Measurements from ENCODE around the gene MYF6. TPM values are rescaled to one million over a fixed set of nuclear protein-coding genes. Genes with fewer than 3 reads are reported as not detected.

MYF6 gene
- total and polyA plus RNA-seq, 2 of the 13 experiments (the other 11 are each of a cell fraction or from before 2014, with no cell fraction given) = not detected

DNA sequence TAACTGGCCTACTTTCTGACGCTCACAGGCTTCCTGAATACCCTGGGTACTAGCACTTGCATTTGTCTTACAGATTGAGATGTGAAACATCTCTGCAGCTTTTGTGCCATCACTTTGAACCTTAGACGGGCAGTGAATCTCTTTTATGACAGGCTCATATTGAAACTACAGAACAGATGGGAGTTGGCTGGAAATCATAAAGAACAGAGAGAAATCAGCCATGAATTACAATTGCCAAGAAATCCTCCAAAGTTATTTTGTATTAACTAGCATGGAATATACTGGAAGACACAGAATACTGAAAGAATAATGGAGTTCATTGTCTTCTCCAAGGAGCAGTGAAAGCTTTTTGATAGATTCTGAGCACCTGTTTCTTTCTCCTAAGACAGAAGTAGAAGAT is 42.0 kb downstream of the MYF6 start (continued):
- TF ChIP-seq ZNF230 (CRISPR knock-in tag; IDR thresholded peaks at IDR 0.05) (no peak), MEIS2 (CRISPR knock-in tag; IDR thresholded peaks at IDR 0.05) (no peak), SP1 (IDR thresholded peaks at IDR 0.05) (no peak), SP1 (CRISPR knock-in tag; IDR thresholded peaks at IDR 0.05) (no peak), POGZ (CRISPR knock-in tag; IDR thresholded peaks at IDR 0.05) (no peak), JUND (CRISPR knock-in tag; IDR thresholded peaks at IDR 0.05) (no peak), ZNF674 (CRISPR knock-in tag; IDR thresholded peaks at IDR 0.05; ENCODE audit: low read depth) (no peak)

DNA sequence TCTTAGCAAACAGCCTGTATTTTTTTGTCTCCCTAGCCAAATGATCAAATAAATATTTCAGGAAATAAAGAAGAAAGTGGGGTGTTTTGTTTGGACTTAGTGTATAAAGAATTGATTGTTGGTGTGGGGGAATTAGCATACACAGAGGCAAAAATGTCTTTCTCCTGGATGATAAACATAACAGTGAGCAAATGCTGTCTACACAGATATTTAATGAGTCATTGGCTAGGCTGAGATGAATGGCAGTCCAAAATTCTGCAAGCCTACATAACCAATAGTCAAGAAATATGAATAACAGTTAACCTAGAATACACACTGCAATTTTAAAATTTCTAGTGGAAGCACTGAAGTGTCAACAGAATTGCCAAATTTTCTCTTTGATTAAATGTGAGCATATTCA is 45.0 kb downstream of the MYF6 start:
- no peaks in the 10 kb centered on the region for H3K79me2 ChIP-seq (ENCODE audit: insufficient read depth, low read length)
- H3K27ac ChIP-seq (ENCODE audit: extremely low read length, insufficient read depth, low read length) = no peak overlapping the region
- in situ Hi-C loops (cut with HindIII; ENCODE audit: extremely low pct_ligation_motif_present, low pct_unique_long_range_greater_than_20kb) = no loop called here
- no peaks in the 10 kb centered on the region for H3K4me1 ChIP-seq (ENCODE audit: insufficient read depth, low read length)
- CTCF ChIA-PET (ENCODE audit: low intra/inter-chr PET ratio, low total read pairs) = no interaction called here
- no peak for DNase-seq (ENCODE audit: low spot score)
- intact Hi-C loops (cut with micrococcal nuclease; ENCODE audit: unreplicated experiment) = no loop called here
- H3K9ac ChIP-seq (ENCODE audit: insufficient read depth, low read depth, low read length) = no peak overlapping the region
- TF ChIP-seq, protein P1, sequence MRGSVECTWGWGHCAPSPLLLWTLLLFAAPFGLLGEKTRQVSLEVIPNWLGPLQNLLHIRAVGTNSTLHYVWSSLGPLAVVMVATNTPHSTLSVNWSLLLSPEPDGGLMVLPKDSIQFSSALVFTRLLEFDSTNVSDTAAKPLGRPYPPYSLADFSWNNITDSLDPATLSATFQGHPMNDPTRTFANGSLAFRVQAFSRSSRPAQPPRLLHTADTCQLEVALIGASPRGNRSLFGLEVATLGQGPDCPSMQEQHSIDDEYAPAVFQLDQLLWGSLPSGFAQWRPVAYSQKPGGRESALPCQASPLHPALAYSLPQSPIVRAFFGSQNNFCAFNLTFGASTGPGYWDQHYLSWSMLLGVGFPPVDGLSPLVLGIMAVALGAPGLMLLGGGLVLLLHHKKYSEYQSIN (CRISPR knock-in tag; IDR thresholded peaks at IDR 0.05; ENCODE audit: borderline replicate concordance) = no peak
- TF ChIP-seq ZNF451 (CRISPR knock-in tag; IDR thresholded peaks at IDR 0.05) (no peak), FOXO1 (CRISPR knock-in tag; IDR thresholded peaks at IDR 0.05) (no peak), SIX4 (CRISPR knock-in tag; IDR thresholded peaks at IDR 0.05) (no peak), GPN1 (CRISPR knock-in tag; IDR thresholded peaks at IDR 0.05; ENCODE audit: borderline replicate concordance) (no peak), SMAD9 (CRISPR knock-in tag; IDR thresholded peaks at IDR 0.05) (no peak), KMT2A (CRISPR knock-in tag; IDR thresholded peaks at IDR 0.05) (no peak), ATM (IDR thresholded peaks at IDR 0.05; ENCODE audit: borderline replicate concordance) (no peak), ZNF549 (CRISPR knock-in tag; IDR thresholded peaks at IDR 0.05) (no peak)
- TF ChIP-seq, protein P2, sequence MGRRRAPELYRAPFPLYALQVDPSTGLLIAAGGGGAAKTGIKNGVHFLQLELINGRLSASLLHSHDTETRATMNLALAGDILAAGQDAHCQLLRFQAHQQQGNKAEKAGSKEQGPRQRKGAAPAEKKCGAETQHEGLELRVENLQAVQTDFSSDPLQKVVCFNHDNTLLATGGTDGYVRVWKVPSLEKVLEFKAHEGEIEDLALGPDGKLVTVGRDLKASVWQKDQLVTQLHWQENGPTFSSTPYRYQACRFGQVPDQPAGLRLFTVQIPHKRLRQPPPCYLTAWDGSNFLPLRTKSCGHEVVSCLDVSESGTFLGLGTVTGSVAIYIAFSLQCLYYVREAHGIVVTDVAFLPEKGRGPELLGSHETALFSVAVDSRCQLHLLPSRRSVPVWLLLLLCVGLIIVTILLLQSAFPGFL (CRISPR knock-in tag; IDR thresholded peaks at IDR 0.05) = no peak
- TF ChIP-seq, protein P3, sequence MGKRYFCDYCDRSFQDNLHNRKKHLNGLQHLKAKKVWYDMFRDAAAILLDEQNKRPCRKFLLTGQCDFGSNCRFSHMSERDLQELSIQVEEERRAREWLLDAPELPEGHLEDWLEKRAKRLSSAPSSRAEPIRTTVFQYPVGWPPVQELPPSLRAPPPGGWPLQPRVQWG (CRISPR knock-in tag; IDR thresholded peaks at IDR 0.05; ENCODE audit: borderline replicate concordance, low read depth) = no peak
- TF ChIP-seq, protein P4, sequence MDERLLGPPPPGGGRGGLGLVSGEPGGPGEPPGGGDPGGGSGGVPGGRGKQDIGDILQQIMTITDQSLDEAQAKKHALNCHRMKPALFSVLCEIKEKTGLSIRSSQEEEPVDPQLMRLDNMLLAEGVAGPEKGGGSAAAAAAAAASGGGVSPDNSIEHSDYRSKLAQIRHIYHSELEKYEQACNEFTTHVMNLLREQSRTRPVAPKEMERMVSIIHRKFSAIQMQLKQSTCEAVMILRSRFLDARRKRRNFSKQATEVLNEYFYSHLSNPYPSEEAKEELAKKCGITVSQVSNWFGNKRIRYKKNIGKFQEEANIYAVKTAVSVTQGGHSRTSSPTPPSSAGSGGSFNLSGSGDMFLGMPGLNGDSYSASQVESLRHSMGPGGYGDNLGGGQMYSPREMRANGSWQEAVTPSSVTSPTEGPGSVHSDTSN (CRISPR knock-in tag; IDR thresholded peaks at IDR 0.05) = no peak
- TF ChIP-seq, protein P5, sequence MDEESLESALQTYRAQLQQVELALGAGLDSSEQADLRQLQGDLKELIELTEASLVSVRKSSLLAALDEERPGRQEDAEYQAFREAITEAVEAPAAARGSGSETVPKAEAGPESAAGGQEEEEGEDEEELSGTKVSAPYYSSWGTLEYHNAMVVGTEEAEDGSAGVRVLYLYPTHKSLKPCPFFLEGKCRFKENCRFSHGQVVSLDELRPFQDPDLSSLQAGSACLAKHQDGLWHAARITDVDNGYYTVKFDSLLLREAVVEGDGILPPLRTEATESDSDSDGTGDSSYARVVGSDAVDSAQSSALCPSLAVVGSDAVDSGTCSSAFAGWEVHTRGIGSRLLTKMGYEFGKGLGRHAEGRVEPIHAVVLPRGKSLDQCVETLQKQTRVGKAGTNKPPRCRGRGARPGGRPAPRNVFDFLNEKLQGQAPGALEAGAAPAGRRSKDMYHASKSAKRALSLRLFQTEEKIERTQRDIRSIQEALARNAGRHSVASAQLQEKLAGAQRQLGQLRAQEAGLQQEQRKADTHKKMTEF (CRISPR knock-in tag; IDR thresholded peaks at IDR 0.05) = no peak
- H3K27me3 ChIP-seq (ENCODE audit: control insufficient read depth in 1 of 2, insufficient read depth in 2 of 2, low read length in 2 of 2) = no peaks in the 10 kb centered on the region; a peak in 1 of 5 replicates
- no peaks in the 10 kb centered on the region for H3K36me3 ChIP-seq (replicated peaks in 1 of 2; ENCODE audit: control insufficient read depth in 1 of 2, insufficient read depth in 2 of 2, low read length in 2 of 2)
- ATAC-seq = no peak
- no peak overlapping the region for H2AFZ ChIP-seq (ENCODE audit: low read length)
- no peak for FAIRE-seq
- BruUV-seq (replicated peaks) = no TSS peak
- H3K9me3 ChIP-seq (ENCODE audit: low read length) = no peaks in the 10 kb centered on the region
- POLR2A ChIA-PET = no interaction called here
- H3K4me2 ChIP-seq (ENCODE audit: low read depth, low read length) = no peak overlapping the region
- no peaks in the 10 kb centered on the region for H4K20me1 ChIP-seq (ENCODE audit: insufficient read depth, low read length)
- H3K4me3 ChIP-seq (replicated peaks in 1 of 3; ENCODE audit: insufficient read depth in 1 of 3, low read depth in 2 of 3, low read length in 3 of 3) = no peak overlapping the region
